ENCODE data around the gene LCN10. TPM values are rescaled to one million over a fixed set of nuclear protein-coding genes. Genes with fewer than 3 reads are reported as not detected.
"Not testable (repeated sequence)": the region's sequence is repeated elsewhere in the genome, so short reads cannot be mapped to it uniquely, and the experiment has no call there.

Gene LCN10
- total RNA-seq, 1 donor from 2014 or later = not detected

DNA sequence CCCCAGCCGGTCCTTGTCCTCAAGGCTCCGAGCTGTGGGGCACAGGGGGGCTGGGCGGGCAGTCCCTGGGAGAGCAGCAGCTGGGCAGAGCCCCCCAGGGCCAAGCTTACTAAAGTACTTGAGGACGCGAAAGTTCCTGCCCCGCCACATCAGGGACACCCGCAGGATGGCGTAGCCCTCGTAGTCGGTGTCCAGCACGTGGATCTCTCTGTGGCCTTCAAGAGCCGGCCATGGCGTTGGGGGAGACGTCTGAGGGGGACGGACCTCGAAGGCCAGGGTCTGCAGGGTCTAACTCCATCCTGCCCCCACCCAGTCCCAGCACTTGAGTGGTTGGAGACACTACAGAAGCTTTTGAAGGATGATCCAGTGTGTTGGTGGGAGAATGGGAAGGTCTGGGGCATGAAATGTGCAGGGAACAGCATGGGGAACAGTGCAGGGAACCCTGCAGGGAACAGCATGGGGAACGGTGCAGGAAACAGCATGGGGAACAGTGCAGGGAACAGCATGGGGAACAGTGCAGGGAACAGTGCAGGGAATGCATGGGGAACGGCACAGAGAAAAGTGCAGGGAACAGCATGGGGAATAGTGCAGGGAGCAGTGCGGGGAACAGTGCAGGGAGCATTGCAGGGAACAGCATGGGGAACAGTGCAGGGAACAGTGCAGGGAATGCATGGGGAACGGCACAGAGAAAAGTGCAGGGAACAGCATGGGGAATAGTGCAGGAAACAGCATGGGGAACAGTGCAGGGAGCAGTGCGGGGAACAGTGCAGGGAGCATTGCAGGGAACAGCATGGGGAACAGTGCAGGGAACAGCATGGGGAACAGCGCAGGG is 12.8 kb upstream of the LCN10 start:
- DNase-seq (ENCODE audit: extremely low read depth, low read depth, low spot score) = not testable (repeated sequence)

DNA sequence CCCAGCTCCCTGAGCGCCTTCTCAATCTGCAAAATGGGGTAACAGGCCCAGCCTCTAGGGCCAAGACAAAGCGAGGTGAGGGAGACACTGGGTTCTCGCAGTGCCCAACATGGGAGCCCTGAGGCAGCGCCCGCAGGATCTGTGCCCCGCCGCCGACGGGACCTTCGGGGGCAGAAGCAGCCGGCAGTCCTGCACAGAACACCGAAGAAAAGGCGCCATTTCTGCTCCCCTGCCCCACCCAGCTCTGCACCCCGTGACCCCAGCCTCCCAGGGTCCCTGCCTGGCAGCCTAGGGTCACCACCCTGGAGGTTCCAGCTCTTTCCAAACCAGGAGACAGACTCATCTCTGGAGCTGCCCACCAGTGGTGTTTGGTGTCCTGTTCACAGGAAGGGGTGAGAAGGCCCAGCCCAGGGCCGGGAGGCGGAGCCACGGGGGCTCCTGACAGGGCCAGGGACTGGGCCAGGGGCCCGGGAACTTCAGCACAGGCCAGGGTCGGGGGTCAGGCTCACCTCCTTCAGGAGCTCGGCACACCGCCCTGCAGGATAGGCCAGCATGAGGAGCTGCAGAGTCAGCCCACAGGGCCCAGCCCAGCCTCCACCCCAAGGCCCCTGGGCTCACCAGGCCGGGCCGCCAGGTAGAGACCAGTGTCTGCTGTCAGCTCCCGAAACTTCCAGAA is 12.0 kb upstream of the LCN10 start:
- no peak for DNase-seq (ENCODE audit: extremely low read depth, low read depth, low spot score)

DNA sequence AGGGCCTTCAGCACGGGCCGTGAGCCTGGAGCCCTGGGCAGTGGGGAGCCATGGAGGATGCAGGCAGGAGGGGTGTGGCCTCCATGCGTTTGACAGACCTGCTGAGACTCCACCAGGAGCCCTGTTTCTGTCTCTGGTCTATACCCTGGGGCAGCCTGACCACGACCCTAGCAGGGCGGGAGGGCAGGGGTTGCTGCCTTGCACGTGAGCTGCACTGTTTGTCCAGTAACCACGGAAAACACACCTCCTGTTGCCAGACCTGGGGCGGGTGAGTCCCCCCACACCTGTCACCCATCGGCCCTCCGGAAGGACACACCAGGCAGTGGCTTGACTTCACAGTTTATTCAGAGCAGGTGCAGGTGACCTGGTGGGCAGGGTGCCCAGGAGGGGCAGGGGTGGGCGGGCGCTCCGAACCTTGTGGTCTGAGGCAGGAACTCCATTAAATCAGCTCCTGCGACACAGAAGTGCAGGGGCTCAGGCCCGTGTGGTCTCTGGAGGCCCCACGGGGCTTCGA is 11.4 kb upstream of the LCN10 start:
- no peak for DNase-seq (ENCODE audit: extremely low read depth, low read depth, low spot score)

DNA sequence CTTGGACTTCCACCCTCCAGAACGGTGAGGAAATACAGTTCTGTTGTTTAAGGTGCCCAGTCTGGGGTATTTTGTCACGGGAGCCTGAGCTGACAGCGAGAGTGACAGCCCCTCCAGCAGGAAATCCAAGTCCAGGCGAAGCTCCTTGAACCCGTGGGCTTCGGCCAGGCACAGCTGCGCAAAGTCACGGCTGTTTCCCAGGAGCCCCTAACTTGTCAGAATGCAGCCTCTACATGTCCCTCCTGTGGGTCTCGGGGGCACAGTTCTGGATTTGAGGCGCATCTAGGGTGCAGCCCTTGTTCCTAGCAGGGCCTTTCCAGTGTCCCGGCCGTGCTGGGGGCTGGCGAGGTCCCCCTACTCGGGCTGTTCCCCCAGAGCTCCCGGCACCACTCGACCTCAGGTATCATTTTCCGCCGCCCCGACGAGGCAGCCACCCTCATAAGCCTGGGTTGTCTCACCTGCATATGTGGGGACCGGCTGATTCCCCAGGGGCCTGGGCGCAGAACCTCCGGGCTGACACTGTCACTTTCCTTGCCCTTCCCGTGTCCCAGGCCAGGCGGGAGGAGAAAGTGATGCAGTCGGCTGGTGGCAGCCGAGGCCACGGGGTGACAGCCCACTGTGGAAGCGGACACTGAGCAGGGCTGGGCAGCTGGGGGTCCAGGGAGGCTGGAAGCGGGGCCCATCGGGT is 10.8 kb upstream of the LCN10 start:
- DNase-seq (ENCODE audit: extremely low read depth, low read depth, low spot score) = no peak

DNA sequence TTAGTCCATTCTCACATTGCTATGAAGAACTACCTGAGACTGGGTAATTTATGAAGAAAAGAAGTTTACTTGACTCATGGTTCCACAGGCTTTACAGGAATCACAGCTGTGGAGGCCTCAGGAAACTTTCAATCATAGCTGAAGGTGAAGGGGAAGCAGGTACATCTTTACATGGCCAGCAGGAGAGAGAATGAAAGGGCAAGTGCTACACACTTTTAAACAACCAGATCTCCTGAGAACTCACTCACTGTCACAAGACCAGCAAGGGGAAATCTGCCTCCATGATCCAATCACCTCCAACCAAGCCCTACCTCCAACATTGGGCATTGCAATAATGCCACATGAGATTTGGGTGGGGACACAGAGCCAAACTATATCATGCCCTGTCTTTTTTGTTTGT is 9.1 kb upstream of the LCN10 start:
- DNase-seq (ENCODE audit: extremely low read depth, low read depth, low spot score) = no peak

DNA sequence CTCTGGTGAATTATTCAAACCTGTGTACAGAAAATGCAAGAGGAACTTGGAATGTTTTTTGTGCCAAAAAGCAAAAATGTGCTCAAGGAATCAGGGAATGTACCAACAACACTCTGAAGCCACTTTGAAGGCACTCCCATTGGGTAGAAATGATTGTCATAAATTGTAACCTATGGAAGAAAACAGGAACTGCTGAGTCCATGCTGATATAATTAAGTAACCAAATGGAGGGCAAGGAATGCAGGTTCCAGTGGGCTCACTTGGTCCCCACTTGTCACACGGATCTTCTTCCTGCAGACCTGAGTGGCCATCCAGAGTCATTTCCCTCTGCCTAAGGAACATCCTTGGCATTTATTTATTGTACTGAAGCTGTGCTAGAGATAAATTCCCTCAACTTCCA is 8.5 kb upstream of the LCN10 start:
- DNase-seq (ENCODE audit: extremely low read depth, low read depth, low spot score) = no peak

DNA sequence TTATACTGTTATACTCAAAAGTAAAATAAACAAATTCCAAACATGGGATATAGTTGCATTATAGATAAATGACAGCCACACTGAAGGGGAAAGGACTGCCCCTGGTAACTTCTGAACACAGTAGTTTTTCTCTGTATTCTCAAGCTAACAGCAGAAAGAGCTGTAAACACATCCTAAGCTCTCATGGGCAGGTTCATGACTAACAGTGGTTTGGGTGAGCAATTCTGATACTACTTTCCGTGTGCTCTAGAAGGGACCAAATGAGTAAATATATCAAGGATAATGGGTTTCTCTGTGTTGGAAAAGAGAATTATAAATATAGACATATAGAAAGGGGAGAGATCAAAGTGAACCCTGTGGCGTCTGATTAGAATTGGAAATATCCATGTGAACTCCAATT is 7.8 kb upstream of the LCN10 start:
- DNase-seq (ENCODE audit: extremely low read depth, low read depth, low spot score) = no peak

DNA sequence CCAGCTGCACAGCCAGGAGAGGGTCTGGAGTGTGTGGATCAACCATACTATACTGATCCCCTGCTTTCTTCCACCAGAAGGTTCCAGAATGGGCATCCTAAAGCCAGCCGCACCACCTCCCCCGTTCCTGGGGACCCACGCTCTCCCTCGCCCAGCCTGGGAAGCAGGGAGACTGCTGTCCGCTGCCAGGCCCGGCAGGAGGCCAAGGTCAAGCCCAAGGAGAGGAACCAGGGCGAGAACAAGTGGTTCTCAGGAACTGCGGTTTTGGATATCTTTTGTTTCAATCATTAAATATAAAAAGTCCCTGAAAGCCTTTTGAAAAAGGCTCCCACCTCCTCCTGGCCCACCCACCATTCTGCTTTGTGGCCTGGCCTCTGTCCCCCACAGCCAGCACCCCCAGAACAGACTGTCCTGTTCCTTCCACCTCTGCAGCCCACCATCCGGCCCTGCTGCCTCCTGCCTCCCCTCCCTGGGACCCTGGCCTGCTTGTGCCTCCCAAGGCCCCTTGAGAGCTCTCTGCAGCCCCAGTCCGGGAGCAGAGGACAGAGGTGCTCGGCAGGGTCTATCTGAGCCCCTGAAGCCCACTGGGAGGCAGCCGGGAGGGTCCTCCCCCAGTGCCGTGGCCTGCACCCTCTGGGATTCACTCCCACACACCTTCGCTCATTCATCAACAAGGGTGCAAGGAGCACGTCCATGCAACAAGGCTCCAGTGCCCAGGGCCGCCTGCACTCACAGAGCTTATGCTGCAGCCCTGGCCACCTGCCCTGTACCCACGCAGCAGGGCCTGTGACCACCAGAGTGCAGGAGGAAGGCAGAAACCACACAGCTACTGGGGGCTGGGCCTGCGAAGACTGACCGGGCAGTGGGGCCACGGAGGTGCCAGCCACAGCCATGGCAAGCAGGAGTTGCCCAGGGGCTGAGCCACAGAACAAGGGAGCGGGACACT is 6.2 kb upstream of the LCN10 start:
- no peak for DNase-seq (ENCODE audit: extremely low read depth, low read depth, low spot score)

DNA sequence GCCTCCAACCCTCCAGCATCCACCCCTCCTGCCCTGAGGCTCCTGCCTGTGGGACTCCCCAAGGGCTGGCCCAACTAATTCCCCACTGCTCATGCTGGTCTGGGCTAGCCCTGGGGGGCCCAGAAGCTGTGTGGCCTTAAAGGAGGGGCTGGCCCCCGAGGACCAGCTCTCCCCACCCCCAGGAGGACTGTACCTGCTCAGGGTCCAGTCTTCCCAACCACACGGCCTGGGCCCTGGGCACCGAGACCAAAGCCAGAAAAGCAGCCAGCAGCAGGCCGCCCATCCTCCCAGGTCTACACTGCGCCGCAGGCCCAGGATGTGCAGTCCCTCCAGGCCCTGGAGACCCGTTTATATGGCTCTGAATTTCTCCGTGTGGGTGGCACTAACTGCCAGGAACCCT is 5.5 kb upstream of the LCN10 start, which contains the start of gene LCN6:
TSS of gene LCN6 (minus strand) at position 325 of the 400 bp plus-strand sequence. CDS start at position 283, 42 bp downstream.
- DNase-seq (ENCODE audit: extremely low read depth, low read depth, low spot score) = no peak

DNA sequence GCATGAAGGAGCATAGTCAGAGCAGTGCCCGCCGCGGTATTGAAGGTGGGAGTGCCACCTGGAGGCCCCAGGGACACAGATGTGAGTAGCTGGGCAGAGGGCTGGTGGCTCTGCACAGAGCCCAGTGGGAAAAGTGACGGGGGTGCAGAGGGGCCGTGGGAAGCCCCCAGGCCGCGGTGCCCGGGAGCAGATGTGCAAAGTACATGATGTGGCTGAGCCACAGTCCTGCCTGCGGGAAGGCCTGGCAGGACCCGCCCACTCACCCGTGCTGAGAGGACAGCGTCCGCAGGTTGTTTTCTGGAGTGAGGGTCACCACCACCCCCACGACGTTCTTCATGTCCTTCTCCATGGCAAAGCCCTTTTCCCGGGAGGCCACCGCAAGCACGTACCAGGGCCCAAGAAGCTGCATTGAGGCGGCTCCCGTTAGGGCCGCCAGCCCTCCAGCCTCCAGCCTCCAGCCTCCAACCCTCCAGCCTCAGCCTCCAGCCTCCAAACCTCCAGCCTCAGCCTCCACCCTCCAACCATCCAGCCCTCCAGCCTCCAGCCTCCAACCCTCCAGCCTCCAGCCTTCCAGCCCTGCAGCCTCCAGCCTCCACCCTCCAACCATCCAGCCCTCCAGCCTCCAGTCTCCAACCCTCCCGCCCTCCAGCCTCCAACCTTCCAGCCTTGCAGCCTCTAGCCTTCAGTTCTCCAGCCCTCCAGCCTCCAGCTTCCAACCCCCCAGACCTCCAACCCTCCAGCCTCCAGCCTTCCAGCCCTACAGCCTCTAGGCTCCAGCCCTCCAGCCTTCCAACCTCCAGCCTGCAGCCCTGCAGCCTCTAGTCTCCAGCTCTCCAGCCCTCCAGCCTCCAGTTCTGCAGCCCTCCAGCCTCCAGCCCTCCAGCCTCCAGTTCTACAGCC is 4.7 kb upstream of the LCN10 start:
- DNase-seq (ENCODE audit: extremely low read depth, low read depth, low spot score) = no peak

DNA sequence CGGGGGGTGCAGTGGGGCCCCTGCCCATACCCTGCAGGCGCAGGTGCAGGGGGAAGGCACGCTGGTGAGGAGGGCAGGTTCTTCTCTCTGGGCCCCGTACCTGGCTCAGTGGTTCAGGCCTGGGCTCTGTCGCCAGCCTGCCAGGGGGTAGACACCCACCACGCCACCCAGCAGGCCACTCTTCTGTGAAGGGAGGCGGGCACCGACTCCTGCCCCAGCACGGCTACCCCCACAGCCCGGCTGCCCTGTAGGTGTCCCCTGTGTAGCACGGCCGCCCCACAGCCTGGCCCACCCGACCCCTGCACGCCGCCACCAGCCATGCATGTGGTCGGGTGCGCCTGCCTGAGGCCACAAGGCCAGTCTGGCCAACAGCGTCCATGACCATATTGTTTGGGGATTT is 3.9 kb upstream of the LCN10 start:
- DNase-seq (ENCODE audit: extremely low read depth, low read depth, low spot score) = no peak

DNA sequence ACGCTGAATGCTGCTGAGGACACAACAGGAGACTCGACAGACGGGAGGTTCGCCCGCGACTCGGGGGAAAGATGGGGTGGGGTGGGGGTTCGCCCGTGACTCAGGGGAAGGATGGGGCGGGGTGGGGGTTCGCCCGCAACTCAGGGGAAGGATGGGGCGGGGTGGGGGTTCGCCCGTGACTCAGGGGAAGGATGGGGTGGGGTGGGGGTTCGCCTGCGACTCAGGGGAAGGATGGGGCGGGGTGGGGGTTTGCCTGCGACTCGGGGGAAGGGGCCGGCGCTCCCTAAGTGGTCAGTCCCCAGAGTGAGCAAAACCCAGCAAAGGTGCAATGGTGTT is 3.4 kb upstream of the LCN10 start:
- no peak for DNase-seq (ENCODE audit: extremely low read depth, low read depth, low spot score)

DNA sequence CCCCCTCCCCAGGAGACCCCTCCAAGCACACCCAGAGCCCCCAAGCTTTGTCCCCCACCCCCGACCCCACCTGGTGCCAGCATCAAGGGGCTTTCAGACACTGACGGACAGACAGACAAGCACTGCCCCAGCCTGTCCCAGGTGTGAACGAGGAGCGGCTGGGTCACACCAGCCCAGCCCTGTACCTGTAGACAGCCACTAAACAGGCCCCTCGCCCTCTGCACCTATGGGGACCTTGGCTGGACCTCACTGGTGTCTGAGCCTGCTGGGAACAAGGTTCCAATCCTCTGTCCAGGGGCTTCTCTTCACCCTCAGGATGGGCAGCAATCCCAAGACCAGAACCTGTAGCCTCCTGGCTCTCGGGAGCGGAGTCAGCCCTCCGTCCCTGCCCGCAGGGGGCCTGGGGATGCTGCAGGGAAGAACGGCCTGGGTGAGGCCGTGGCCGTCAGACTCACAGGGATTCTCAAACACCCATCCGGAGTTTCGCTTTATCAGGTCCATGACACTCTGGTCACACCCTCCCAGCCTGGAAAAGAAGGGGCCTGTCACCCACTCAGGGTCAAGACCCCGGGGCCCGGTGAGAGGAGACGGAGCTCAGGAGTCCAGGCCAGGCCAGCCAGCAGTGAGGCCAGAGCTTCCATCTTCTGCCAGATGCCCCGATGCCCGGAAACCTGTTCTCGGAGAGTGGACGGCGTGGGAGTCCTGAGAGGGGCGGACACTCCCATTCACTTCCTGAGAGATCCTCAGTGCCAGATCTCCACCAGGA is 2.8 kb upstream of the LCN10 start:
- no peak for DNase-seq (ENCODE audit: extremely low read depth, low read depth, low spot score)

DNA sequence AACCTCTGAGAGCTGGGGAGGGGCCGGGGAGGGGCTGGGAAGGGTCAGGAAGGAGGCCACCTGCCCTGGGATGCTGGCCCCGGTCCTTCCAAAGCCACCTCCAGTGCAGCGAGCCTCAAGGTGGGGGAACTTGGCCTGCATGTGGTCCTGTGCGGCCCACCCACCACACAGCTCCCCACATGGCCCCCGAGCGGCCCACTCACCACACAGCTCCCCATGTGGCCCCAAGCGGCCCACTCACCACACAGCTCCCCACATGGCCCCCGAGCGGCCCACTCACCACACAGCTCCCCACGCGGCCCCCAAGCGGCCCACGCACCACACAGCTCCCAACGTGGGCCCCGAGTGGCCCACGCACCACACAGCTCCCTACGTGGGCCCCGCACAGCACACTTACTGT is 2.0 kb upstream of the LCN10 start:
- no peak for DNase-seq (ENCODE audit: extremely low read depth, low read depth, low spot score)

DNA sequence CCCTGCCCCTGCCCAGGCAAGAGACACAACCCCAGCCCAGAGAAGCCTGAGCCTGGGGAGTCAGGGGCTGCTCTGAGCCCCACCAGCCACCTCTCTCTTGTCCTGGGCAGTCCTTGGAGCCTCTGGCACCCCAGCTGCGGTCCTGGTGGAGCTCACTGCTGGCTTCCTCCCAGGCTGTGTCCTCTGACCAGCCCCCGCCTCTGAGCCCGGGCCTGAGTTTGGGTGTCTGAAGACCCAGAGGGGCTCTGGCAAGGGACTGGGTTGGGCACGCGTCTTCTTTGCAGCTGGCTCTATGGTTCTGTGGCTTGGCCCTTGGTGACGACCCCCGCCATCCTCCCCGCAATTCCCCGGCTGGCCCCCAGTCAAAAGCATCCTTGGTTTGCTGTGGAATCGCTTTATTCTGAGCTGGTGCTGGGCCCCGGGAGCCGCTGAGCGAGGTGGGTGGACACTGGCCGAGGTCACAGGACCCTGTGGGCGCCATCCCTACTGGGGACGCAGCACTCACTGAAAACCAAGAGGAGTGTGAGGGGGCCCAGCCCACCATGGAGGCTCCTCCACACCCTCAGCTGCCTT is 985 bp upstream of the LCN10 start:
- DNase-seq (ENCODE audit: extremely low read depth, low read depth, low spot score) = no peak

DNA sequence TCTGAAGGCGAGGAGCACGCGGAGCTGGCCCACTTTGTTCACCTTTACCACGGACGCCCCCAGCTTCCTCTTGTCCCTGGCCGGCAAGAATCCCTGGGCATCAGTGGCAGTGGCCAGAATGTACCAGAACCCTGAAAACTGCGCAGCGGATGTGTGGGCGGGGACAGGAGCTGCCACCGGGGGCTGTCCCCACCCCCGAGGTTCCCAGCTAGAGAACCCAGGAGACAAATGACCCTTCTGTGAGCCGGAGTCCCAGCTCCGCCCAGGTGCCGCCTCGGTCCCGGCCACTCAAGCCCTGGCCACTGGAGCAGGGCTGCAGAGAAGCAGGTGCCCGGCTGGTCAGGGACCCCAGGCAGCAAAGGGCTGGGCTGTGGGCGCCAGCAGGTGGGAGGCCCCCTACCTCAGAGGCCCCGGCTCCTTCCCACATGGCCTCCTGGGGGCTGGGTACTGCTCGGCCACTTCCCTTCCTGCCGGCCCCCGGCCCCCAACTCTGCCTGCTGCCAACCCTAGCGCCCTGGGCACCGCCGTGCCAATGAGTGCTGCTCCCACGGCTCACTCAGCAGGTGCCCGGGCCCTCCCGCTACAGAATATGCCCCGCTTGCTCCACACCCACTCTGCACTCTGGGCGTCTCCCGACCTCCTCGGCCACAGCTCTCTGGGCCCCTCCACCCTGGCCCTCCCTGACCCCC is 713 bp downstream of the LCN10 start:
- no peak for DNase-seq (ENCODE audit: extremely low read depth, low read depth, low spot score)

DNA sequence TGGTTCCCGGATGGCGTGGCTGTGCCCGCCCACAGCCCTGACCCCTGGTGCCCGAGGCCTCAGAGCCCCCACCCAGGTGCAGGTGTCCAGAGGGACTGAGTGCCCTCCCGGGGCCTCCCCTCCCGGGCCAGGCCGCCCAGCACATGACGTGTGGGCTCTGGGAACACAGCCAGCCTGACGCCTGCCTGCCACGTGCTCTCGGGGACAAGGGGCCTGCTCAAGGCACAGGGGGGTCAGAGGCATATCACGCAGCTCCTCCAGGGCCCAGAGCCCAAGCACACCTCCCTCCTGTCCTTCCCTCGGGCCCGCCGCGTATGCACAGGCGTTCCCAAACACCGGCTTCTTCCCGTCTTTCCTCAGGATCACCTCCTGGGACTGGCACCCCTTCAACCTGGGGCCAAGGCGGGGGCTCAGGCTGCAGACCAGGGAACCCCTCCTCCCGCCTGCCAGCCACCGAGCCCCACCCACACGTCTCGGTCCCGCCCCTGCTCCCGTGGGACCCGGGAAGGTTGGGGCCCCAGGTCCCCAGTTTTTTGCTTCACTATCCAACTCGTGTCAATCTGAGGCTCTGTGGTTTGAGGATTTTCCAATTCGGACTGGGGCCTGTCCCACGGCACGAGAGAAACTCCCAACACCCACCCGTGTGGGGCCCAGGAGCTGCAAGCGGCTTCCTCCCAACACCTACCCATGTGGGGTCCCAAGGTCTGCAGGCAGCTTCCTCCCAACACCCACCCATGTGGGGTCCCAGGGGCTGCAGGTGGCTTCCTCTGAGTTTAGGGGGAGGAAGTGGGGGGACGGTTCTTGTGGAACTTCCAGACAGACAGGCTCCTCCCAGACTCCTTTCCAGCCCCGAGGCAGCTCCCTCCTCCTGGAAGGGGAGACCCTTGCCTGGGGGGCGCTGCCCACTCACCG is 1.5 kb downstream of the LCN10 start:
- DNase-seq (ENCODE audit: extremely low read depth, low read depth, low spot score) = no peak
